ENCODE results near the gene NLRP1.

GRCh38 chr17:5478992-5479391 is 105.3 kb downstream of the NLRP1 start:
- TF ChIP-seq EZH2 (IDR thresholded peaks at IDR 0.05; ENCODE audit: insufficient read depth, poor library complexity, severe bottlenecking) (no peak), EZH2phosphoT487 (IDR thresholded peaks at IDR 0.05; ENCODE audit: insufficient read depth, low read depth) (no peak)

Data from GM23248 (cell line).